Kidney epithelial cell (primary cell): ENCODE data around the gene CCDC190. TPM values are rescaled to one million over a fixed set of nuclear protein-coding genes. Genes with fewer than 3 reads are reported as not detected.
"Not testable (repeated sequence)": the region's sequence is repeated elsewhere in the genome, so short reads cannot be mapped to it uniquely, and the experiment has no call there.

Source experiments
- DNase-seq: peaks from one replicate; pipeline ENCODE4 v3.0.0-alpha.2; 2010; ENCODE audit warnings: low read depth
- H3K27me3 ChIP-seq: 2 replicates; pipeline ENCODE4 v1.6.0; 2011; ENCODE audit warnings: low read length; ENCODE audit not compliant: control insufficient read depth, insufficient read depth
- H3K36me3 ChIP-seq: 2 replicates; pipeline ENCODE4 v1.5.1; 2011; ENCODE audit warnings: low read length; ENCODE audit not compliant: control insufficient read depth, insufficient read depth
- H3K4me3 ChIP-seq: 2 replicates; pipeline ENCODE4 v1.5.1; 2011; ENCODE audit warnings: low read depth, mild to moderate bottlenecking, control low read depth, low read length
- CTCF ChIP-seq: IDR thresholded peaks from 2 replicates; pipeline ENCODE4 v1.5.1; 2011; ENCODE audit warnings: mild to moderate bottlenecking, moderate library complexity, low read length, control low read depth, inconsistent platforms; ENCODE audit not compliant: insufficient read depth, poor library complexity, severe bottlenecking
- total RNA-seq: library from RNA; depleted of rRNA; stranded (reverse); fragments of >200 nt; gene quantifications from 2 replicates; pipeline ENCODE4 v1.2.3, GENCODE V29; 2015

Gene CCDC190
- total RNA-seq, 1 donor from 2014 or later, result not detected

GRCh38 chr1:162886705-162887104, 25.7 kb upstream of the CCDC190 start:
- no peaks in the 10 kb centered on the region for H3K36me3 ChIP-seq
- H3K4me3 ChIP-seq, result no peak overlapping the region
- DNase-seq, result no peak
- no peak for TF ChIP-seq CTCF
- no peaks in the 10 kb centered on the region for H3K27me3 ChIP-seq

GRCh38 chr1:162885265-162885664, 24.3 kb upstream of the CCDC190 start:
- no peak for TF ChIP-seq CTCF
- no peaks in the 10 kb centered on the region for H3K36me3 ChIP-seq
- no peak overlapping the region for H3K4me3 ChIP-seq
- no peak for DNase-seq
- no peaks in the 10 kb centered on the region for H3K27me3 ChIP-seq

- Histone ChIP-seq H3K4me3 (no peak overlapping the region), H3K36me3 (no peaks in the 10 kb centered on the region), H3K27me3 (no peaks in the 10 kb centered on the region)
- no peak for TF ChIP-seq CTCF
- DNase-seq, result no peak
Observed at GRCh38 chr1:162884831-162885230, 23.9 kb upstream of the CCDC190 start.

GRCh38 chr1:162882248-162882674, 21.3 kb upstream of the CCDC190 start:
- no peaks in the 10 kb centered on the region for H3K36me3 ChIP-seq
- no peak overlapping the region for H3K4me3 ChIP-seq
- no peak for TF ChIP-seq CTCF
- H3K27me3 ChIP-seq, result no peaks in the 10 kb centered on the region
- no peak for DNase-seq

GRCh38 chr1:162881590-162881989, 20.6 kb upstream of the CCDC190 start:
- no peaks in the 10 kb centered on the region for H3K36me3 ChIP-seq
- H3K27me3 ChIP-seq, result no peaks in the 10 kb centered on the region
- TF ChIP-seq CTCF, result no peak
- no peak overlapping the region for H3K4me3 ChIP-seq
- DNase-seq, result no peak

- H3K4me3 ChIP-seq, H3K27me3 ChIP-seq, DNase-seq, H3K36me3 ChIP-seq: not testable (repeated sequence)
Observed at GRCh38 chr1:162880617-162881016, 19.6 kb upstream of the CCDC190 start.
